GM18498 (cell line): ENCODE results near the gene IFNAR2.
"Not testable (repeated sequence)": the region's sequence is repeated elsewhere in the genome, so short reads cannot be mapped to it uniquely, and the experiment has no call there.

Experiments
- ATAC-seq: cut with Tn5 transposase; IDR thresholded peaks from one replicate; pipeline ENCODE4 v1.9.1; 2021; ENCODE audit warnings: mild to moderate bottlenecking, moderate library complexity; ENCODE audit not compliant: unreplicated experiment

Gene IFNAR2

DNA sequence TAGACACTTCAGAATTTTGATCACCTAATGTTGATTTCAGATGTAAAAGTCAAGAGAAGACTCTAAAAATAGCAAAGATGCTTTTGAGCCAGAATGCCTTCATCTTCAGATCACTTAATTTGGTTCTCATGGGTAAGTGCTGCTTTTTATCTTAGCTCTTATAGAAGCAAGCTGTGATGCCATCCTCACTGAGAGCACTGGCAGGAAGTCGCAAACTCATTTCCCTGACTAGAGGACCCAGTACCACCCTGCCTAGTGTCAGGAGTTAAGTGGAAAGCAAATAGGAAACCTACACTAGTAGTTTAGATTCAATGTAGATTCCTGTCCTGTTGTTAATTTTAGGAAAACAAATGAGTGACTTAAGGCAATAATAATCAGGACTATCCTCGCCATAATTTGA, 12.1 kb downstream of the IFNAR2 start:
- no peak for ATAC-seq

GRCh38 chr21:33242846-33243245, 13.1 kb downstream of the IFNAR2 start:
- not testable (repeated sequence) for ATAC-seq

DNA sequence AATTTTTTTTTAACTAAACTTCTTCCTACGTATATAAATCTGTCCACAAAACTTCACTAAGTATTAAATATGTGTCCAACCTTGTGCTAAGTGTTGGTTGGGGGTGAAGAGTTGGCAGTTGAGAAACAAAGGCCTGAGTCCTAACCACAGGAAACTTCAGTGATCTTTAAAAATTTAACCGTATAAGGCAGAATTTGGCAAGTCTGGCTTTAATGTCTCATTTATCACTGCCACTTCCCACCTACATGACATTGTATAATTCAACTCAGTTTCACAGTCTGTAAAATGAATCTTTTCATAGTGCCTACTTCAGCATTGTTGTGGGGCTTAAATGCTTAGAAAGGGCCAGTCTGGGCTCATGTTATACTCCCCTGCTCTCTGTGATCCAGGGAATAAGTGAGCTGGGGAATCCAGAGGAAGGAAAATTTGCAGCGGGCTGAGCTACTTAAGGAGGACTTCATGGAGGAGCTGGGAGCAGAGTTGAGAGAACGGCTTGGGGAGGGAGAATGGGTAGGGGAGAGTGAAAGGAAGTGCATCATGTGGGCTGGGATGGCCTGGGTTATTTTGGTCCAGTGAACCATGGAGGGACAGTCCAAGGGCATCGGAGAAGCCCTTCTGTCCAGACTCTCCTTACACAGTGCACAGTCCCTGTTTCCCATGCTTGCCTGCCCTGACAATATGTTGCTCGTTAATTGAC, 14.5 kb downstream of the IFNAR2 start:
- ATAC-seq: no peak

DNA sequence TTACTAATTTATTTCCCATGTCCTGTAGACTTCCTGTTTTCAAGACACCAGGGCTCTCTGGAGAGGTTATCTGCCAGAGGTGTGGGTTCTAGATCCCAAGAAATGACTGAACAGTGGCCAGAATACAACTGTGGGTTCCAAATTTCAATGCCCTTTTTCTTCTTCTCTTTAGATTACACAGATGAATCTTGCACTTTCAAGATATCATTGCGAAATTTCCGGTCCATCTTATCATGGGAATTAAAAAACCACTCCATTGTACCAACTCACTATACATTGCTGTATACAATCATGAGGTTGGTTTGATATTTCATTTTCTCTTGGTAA, 15.0 kb downstream of the IFNAR2 start:
- no peak for ATAC-seq

- ATAC-seq: no peak
Measured at GRCh38 chr21:33245289-33245918, 15.7 kb downstream of the IFNAR2 start.

GRCh38 chr21:33246506-33246905, 16.8 kb downstream of the IFNAR2 start:
- no peak for ATAC-seq

DNA sequence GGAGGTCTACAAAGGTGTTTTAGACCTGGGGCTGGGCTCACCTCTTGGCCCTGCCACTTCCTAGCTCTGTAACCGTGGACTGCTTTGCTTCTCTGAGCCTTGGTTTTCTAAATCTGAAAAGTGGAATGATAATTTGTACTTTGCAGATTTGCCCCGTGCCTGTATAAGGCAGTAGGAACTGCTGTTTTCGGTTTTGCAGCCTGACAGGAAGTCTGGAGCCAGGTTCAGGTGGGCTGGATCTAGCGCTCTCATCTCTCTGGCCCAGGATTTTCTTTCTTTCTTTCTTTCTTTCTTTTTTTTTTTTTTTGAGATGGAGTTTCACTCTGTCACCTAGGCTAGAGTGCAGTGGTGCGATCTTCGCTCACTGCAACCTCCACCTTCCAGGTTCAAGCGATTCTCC, 17.2 kb downstream of the IFNAR2 start:
- no peak for ATAC-seq

DNA sequence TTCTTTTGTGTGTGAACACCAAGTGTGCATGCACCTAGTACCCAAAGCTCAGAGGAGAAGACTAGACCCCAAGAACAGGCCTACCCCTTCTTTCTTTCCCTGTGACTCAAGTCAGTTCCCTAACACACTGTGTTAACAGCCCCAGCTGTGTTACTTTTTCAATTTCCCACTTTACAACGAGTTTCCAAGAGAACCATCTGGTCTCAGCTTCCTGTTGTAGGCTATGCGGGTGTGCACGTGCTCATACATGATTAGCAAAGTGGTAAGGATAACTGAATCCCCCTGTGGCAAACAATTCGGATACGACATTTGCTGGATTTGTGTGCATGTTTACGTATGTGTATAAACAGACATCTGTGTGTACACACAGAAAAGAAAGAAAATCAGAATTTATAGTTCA, 17.9 kb downstream of the IFNAR2 start:
- ATAC-seq: no peak

GRCh38 chr21:33249331-33250002, 19.7 kb downstream of the IFNAR2 start:
- ATAC-seq: no peak

DNA sequence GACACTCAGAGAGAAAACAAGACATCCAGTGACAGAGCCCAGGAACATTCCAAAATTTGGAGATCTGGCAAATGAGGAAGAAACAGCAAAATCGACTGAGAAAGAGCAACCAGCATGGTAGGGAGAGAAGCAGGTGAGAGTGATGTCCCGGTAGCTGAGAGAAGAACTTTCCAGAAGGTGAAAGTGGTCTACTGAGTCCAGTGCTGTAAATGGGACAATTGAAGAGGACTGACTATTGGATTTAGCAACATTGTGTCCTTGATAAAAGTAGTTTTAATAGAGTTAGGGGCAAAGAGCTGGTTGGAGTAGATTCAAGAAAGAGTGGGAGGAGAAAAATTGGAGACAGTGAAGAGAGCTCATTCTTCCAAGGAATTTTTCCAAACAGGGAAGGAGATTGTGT, 21.4 kb downstream of the IFNAR2 start:
- ATAC-seq: no peak

DNA sequence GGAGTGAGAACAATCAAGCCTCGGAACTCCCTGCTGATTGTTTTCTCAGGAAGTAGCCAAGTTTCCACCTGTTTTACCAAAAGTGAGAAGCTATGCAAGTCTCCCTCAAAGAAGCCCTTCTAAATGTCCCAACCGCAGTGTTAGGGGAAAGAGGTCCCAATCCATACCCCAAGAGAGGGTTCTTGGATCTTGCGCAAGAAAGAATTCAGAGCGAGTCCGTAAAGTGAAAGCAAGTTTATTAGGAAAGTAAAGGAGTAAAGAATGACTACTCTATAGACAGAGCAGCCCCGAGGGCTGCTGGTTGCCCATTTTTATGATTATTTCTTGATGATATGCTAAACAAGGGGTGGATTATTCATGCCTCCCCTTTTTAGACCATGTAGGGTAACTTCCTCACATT, 23.6 kb downstream of the IFNAR2 start:
- not testable (repeated sequence) for ATAC-seq

- ATAC-seq: no peak
Measured at GRCh38 chr21:33254766-33255165, 25.0 kb downstream of the IFNAR2 start.

GRCh38 chr21:33255404-33255803, 25.7 kb downstream of the IFNAR2 start:
- ATAC-seq: no peak

GRCh38 chr21:33256019-33256418, 26.3 kb downstream of the IFNAR2 start:
- no peak for ATAC-seq

- ATAC-seq: no peak
Measured at GRCh38 chr21:33257094-33257803, 27.5 kb downstream of the IFNAR2 start.

DNA sequence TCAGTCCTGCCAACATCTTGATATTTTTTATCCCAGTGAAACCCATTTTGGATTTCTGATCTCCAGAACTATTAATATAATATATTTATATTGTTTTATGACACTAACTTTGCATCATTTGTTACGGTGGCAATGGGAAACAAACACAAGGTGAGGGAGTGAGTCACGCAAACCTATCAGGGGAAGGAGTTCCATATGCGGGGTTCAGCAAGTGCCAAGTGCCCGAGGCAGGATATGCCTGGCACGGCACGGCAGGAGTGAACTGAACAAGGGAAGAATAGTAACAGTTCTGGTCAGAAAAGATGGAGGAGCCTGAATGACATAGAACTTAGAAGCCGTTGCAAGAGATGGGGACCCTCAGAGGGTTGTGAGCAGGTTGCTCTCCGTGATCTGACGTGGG, 28.7 kb downstream of the IFNAR2 start:
- ATAC-seq: no peak

GRCh38 chr21:33259428-33259827, 29.7 kb downstream of the IFNAR2 start:
- no peak for ATAC-seq

DNA sequence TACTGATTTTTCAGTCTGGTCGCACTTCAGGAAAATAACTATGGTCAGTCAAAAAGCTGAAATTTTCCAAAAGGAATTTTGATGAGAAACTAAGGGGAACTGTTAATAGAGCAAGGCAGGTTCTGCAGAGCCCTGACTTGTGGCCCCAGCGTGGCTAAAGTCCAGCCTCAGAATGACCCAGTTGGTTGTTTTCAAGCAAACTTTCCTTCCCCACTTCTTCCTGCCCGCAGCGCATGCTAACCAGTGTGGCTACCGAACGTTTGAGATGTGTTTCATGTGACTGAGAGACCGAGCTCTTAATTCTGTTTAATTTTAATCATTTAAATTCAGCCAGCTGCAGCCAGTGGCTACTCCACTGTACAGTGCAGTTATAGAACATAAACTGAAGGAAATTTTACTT, 30.3 kb downstream of the IFNAR2 start:
- ATAC-seq: no peak

GRCh38 chr21:33261635-33262034, 31.9 kb downstream of the IFNAR2 start:
- ATAC-seq: no peak

GRCh38 chr21:33262921-33263320, 33.2 kb downstream of the IFNAR2 start:
- no peak for ATAC-seq

- ATAC-seq: no peak
Measured at GRCh38 chr21:33264561-33264960, 34.8 kb downstream of the IFNAR2 start.

DNA sequence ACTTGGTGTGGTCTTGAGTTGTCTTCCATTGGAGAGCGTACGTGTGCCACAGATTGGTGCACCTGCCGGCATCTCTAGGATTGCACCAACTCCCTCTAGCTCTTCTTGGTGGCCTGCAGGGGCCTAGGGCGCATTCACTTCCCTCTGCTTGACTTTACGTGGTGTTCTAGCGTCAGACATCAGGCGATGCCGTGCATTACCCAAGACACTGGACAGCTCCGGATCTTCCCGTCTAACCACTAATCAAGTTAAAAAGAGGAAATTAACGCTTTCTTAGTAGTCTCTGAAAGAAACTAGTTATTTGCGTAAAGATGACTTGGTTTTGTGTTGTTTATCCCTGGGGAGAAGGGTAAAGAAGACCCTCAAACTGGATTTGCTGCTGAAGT, 35.9 kb downstream of the IFNAR2 start:
- ATAC-seq: peak; percentile 24
